Neural cell (in vitro differentiated cells): ENCODE measurements around the gene FARP1. TPM values are rescaled to one million over a fixed set of nuclear protein-coding genes. Genes with fewer than 3 reads are reported as not detected.

Source experiments
- H2AFZ ChIP-seq: fragments of 200-600, 300-800 bp; sonication (generic), shearing (Covaris generic); 2 replicates; pipeline ENCODE4 v1.6.0; 2014; ENCODE audit warnings: low read depth, mild to moderate bottlenecking, antibody characterized with exemption, low read length, moderate library complexity
- H3F3A ChIP-seq: fragments of 200-600 bp; shearing (Covaris generic); 2 replicates; pipeline ENCODE4 v1.6.1; 2016; ENCODE audit warnings: mild to moderate bottlenecking, moderate library complexity, mixed read lengths, antibody characterized with exemption, low read length; ENCODE audit not compliant: insufficient read depth, poor library complexity, severe bottlenecking
- H3K27ac ChIP-seq: fragments of 200-600, 300-800 bp; sonication (generic), shearing (Covaris generic); 2 replicates; pipeline ENCODE4 v1.5.1; 2014; ENCODE audit warnings: mild to moderate bottlenecking, low read length, moderate library complexity
- H3K27me3 ChIP-seq: fragments of 300-800, 200-600 bp; sonication (generic), shearing (Covaris generic); 2 replicates; pipeline ENCODE4 v1.6.0; 2014; ENCODE audit warnings: mild to moderate bottlenecking, low read depth, low read length, moderate library complexity; ENCODE audit not compliant: insufficient read depth
- H3K36me3 ChIP-seq: fragments of 300-800, 200-600 bp; sonication (generic), shearing (Covaris generic); 2 replicates; pipeline ENCODE4 v1.5.1; 2014; ENCODE audit warnings: mild to moderate bottlenecking, antibody characterized with exemption, low read length, moderate library complexity; ENCODE audit not compliant: insufficient read depth
- H3K4me2 ChIP-seq: fragments of 300-800, 200-600 bp; sonication (generic), shearing (Covaris generic); 2 replicates; pipeline ENCODE4 v1.6.0; 2014; ENCODE audit warnings: mild to moderate bottlenecking, low read length
- H3K4me3 ChIP-seq: fragments of 300-800, 200-600 bp; sonication (generic), shearing (Covaris generic); 2 replicates; pipeline ENCODE4 v1.5.1; 2014; ENCODE audit warnings: mild to moderate bottlenecking, low read length, moderate library complexity
- H3K79me2 ChIP-seq: fragments of 200-600 bp; shearing (Covaris generic); replicated peaks from 2 replicates; pipeline ENCODE4 v1.6.0; 2014; ENCODE audit warnings: mild to moderate bottlenecking, low read length, moderate library complexity; ENCODE audit not compliant: insufficient read depth
- H3K9ac ChIP-seq: fragments of 300-800, 200-600 bp; sonication (generic), shearing (Covaris generic); 2 replicates; pipeline ENCODE4 v1.6.1; 2016; ENCODE audit warnings: mild to moderate bottlenecking, low read length, mixed read lengths
- H3K9me2 ChIP-seq: fragments of 200-600 bp; shearing (Covaris generic); 2 replicates; pipeline ENCODE4 v1.6.1; 2016; ENCODE audit warnings: mild to moderate bottlenecking, low read length, mixed read lengths; ENCODE audit not compliant: insufficient read depth
- H3K9me3 ChIP-seq: fragments of 200-600, 300-800 bp; sonication (generic), shearing (Covaris generic); 2 replicates; pipeline ENCODE4 v1.6.1; 2016; ENCODE audit warnings: mild to moderate bottlenecking, mixed run types, low read length, moderate library complexity, mixed read lengths
- H4K20me1 ChIP-seq: fragments of 200-600 bp; shearing (Covaris generic); 2 replicates; pipeline ENCODE4 v1.6.1; 2016; ENCODE audit warnings: mild to moderate bottlenecking, mixed run types; ENCODE audit not compliant: insufficient read depth
- EP300 ChIP-seq: fragments of 450-650 bp; conservative IDR thresholded peaks from 2 replicates; pipeline ENCODE4 v1.6.1; 2014; ENCODE audit warnings: antibody characterized with exemption, mild to moderate bottlenecking, moderate library complexity; ENCODE audit not compliant: poor library complexity, severe bottlenecking
- EZH2 ChIP-seq: fragments of 200-600, 300-800 bp; shearing (Covaris generic), sonication (generic); IDR thresholded peaks from 2 replicates; pipeline ENCODE4 v1.6.1; 2014; ENCODE audit warnings: antibody characterized with exemption, low read length, borderline replicate concordance, mild to moderate bottlenecking; ENCODE audit not compliant: insufficient read depth, poor library complexity, severe bottlenecking
- MXI1 ChIP-seq: fragments of 450-650 bp; conservative IDR thresholded peaks from 2 replicates; pipeline ENCODE4 v1.6.1; 2014; ENCODE audit warnings: antibody characterized with exemption, mild to moderate bottlenecking; ENCODE audit not compliant: poor library complexity, severe bottlenecking
- POLR2AphosphoS5 ChIP-seq: IDR thresholded peaks from 2 replicates; pipeline ENCODE4 v1.6.1; 2012
- RAD21 ChIP-seq: fragments of 450-650 bp; conservative IDR thresholded peaks from 2 replicates; pipeline ENCODE4 v1.6.1; 2014; ENCODE audit warnings: antibody characterized with exemption, mild to moderate bottlenecking, moderate library complexity
- SMC3 ChIP-seq: fragments of 450-650 bp; conservative IDR thresholded peaks from 2 replicates; pipeline ENCODE4 v1.6.1; 2014; ENCODE audit warnings: antibody characterized with exemption, mild to moderate bottlenecking, moderate library complexity; ENCODE audit not compliant: poor library complexity
- TAF1 ChIP-seq: IDR thresholded peaks from 2 replicates; pipeline ENCODE4 v1.6.1; 2012; ENCODE audit warnings: low read depth
- polyA plus RNA-seq: library from polyadenylated mRNA; depleted of rRNA; stranded (reverse); fragments of >200 nt; gene quantifications from 2 replicates; pipeline ENCODE4 v1.2.3, GENCODE V29; 2014
- TF ChIP-seq, protein P1 (sequence below): IDR thresholded peaks from 2 replicates; pipeline ENCODE4 v1.6.1; 2012; ENCODE audit warnings: borderline replicate concordance
- TF ChIP-seq, protein P2 (sequence below): fragments of 450-650 bp; IDR thresholded peaks from 2 replicates; pipeline ENCODE4 v1.5.1; 2014; ENCODE audit warnings: antibody characterized with exemption, mild to moderate bottlenecking, moderate library complexity; ENCODE audit not compliant: poor library complexity, severe bottlenecking

Gene FARP1
- polyA plus RNA-seq, 1 donor from 2014 or later = 19.7 TPM

DNA sequence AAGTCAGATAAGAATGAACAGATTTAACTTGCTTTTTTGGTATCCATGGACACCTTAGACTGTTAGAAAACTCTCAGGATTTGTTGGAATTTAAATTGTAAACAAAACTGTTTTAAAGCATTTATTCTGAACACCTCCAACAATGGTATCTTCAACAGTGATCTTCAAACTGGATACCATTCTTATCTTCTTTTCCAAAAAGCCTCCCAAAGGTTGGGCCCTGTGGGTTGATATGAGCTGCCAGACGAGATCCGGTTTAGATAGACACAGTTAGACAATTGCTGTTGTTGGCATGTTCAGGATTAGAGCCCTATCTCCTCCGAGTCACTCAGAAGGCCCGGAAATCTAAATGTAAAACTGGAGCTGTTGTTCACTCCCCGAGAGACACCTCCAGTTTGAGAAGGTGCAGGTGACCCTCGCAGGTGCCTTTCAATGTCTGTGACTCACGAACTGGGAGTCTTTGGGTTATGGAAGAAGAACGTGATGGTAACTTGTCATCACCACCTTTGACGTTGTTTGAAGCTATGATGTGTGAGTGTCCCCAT, 177.7 kb downstream of the FARP1 start:
- Histone ChIP-seq H2AFZ (no peak overlapping the region), H3K9me3 (no peaks in the 10 kb centered on the region), H3K9ac (no peak overlapping the region), H3K79me2 (peaks cover 4% of the 10 kb centered on the region), H3K27ac (no peak overlapping the region), H4K20me1 (no peaks in the 10 kb centered on the region), H3K36me3 (no peaks in the 10 kb centered on the region), H3K4me2 (no peak overlapping the region), H3K9me2 (no peaks in the 10 kb centered on the region), H3F3A (no peaks in the 10 kb centered on the region), H3K4me3 (no peak overlapping the region), H3K27me3 (no peaks in the 10 kb centered on the region)
- TF ChIP-seq, protein P1, sequence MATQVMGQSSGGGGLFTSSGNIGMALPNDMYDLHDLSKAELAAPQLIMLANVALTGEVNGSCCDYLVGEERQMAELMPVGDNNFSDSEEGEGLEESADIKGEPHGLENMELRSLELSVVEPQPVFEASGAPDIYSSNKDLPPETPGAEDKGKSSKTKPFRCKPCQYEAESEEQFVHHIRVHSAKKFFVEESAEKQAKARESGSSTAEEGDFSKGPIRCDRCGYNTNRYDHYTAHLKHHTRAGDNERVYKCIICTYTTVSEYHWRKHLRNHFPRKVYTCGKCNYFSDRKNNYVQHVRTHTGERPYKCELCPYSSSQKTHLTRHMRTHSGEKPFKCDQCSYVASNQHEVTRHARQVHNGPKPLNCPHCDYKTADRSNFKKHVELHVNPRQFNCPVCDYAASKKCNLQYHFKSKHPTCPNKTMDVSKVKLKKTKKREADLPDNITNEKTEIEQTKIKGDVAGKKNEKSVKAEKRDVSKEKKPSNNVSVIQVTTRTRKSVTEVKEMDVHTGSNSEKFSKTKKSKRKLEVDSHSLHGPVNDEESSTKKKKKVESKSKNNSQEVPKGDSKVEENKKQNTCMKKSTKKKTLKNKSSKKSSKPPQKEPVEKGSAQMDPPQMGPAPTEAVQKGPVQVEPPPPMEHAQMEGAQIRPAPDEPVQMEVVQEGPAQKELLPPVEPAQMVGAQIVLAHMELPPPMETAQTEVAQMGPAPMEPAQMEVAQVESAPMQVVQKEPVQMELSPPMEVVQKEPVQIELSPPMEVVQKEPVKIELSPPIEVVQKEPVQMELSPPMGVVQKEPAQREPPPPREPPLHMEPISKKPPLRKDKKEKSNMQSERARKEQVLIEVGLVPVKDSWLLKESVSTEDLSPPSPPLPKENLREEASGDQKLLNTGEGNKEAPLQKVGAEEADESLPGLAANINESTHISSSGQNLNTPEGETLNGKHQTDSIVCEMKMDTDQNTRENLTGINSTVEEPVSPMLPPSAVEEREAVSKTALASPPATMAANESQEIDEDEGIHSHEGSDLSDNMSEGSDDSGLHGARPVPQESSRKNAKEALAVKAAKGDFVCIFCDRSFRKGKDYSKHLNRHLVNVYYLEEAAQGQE = no peak
- TF ChIP-seq RAD21 (no peak), EZH2 (no peak), TAF1 (no peak), POLR2AphosphoS5 (no peak), SMC3 (no peak), MXI1 (no peak), EP300 (no peak)
- TF ChIP-seq, protein P2, sequence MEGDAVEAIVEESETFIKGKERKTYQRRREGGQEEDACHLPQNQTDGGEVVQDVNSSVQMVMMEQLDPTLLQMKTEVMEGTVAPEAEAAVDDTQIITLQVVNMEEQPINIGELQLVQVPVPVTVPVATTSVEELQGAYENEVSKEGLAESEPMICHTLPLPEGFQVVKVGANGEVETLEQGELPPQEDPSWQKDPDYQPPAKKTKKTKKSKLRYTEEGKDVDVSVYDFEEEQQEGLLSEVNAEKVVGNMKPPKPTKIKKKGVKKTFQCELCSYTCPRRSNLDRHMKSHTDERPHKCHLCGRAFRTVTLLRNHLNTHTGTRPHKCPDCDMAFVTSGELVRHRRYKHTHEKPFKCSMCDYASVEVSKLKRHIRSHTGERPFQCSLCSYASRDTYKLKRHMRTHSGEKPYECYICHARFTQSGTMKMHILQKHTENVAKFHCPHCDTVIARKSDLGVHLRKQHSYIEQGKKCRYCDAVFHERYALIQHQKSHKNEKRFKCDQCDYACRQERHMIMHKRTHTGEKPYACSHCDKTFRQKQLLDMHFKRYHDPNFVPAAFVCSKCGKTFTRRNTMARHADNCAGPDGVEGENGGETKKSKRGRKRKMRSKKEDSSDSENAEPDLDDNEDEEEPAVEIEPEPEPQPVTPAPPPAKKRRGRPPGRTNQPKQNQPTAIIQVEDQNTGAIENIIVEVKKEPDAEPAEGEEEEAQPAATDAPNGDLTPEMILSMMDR = no peak

DNA sequence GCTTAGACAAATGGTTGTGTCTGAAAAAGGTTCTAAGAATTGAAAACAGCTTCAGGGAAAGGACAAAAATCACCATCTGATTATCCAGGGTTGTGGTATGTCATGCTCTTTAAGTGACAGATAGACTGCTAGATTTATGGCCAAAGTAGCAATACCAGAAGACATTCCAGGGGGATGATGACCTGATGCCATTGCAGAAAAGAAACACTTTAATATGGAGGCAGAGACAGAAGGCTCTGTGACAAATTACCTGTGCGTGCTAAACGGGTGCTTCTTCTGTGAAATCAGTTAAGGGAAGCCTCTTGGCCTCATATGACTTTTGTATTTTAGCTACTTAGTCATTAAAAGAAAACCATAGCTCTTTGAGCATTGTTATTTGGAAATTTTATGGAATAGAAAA, 178.5 kb downstream of the FARP1 start:
- H3K27ac ChIP-seq = no peak overlapping the region
- TF ChIP-seq, protein P2 = no peak
- TF ChIP-seq TAF1 (no peak), EZH2 (no peak), POLR2AphosphoS5 (no peak), MXI1 (no peak), SMC3 (no peak), RAD21 (no peak), EP300 (no peak)
- TF ChIP-seq, protein P1 = no peak
- H3F3A ChIP-seq = no peaks in the 10 kb centered on the region
- H3K79me2 ChIP-seq = peaks cover 4% of the 10 kb centered on the region
- H3K9ac ChIP-seq = no peak overlapping the region
- no peak overlapping the region for H3K4me3 ChIP-seq
- no peaks in the 10 kb centered on the region for H3K9me3 ChIP-seq
- H2AFZ ChIP-seq = no peak overlapping the region
- H4K20me1 ChIP-seq = no peaks in the 10 kb centered on the region
- H3K9me2 ChIP-seq = no peaks in the 10 kb centered on the region
- H3K36me3 ChIP-seq = no peaks in the 10 kb centered on the region
- no peak overlapping the region for H3K4me2 ChIP-seq
- no peaks in the 10 kb centered on the region for H3K27me3 ChIP-seq
